ENCODE measurements around the gene MAD1L1. TPM values are rescaled to one million over a fixed set of nuclear protein-coding genes. Genes with fewer than 3 reads are reported as not detected.

The MAD1L1 gene
- total and polyA plus RNA-seq, 4 donors: 12.8 to 20.7 (median 16.5) TPM

- TF ChIP-seq CTCF (IDR thresholded peaks at IDR 0.05; ENCODE audit: low read depth, low read length, missing input control) (no peak), EGR1 (IDR thresholded peaks at IDR 0.05; ENCODE audit: low read depth in 2 of 2) (no peak), HNF4G (IDR thresholded peaks at IDR 0.05) (no peak), ZBTB33 (IDR thresholded peaks at IDR 0.05) (no peak), FOXA1 (IDR thresholded peaks at IDR 0.05) (no peak), ATF3 (IDR thresholded peaks at IDR 0.05) (no peak), JUND (IDR thresholded peaks at IDR 0.05) (no peak), FOXA2 (IDR thresholded peaks at IDR 0.05) (no peak), SP1 (IDR thresholded peaks at IDR 0.05) (no peak), REST (IDR thresholded peaks at IDR 0.05) (no peak)
- no peaks in the 10 kb centered on the region for H3K4me1 ChIP-seq (ENCODE audit: control insufficient read depth in 4 of 4, insufficient read depth in 4 of 4, low read length in 3 of 4)
- H3K4me3 ChIP-seq (ENCODE audit: low read depth in 1 of 3, low read length in 3 of 3): no peak overlapping the region
- no peaks in the 10 kb centered on the region for H3K9me3 ChIP-seq (ENCODE audit: control insufficient read depth in 4 of 4, low read length in 3 of 4)
- H3K9ac ChIP-seq (ENCODE audit: low read depth in 1 of 2, low read length in 2 of 2): no peak overlapping the region
- no peaks in the 10 kb centered on the region for H3K36me3 ChIP-seq (ENCODE audit: control insufficient read depth in 4 of 4, insufficient read depth in 3 of 4, low read depth in 1 of 4, low read length in 3 of 4)
- no peaks in the 10 kb centered on the region for H3K27me3 ChIP-seq (ENCODE audit: control insufficient read depth in 4 of 4, insufficient read depth in 4 of 4, low read length in 3 of 4)
- no peak for DNase-seq (ENCODE audit: low spot score)
- no peak overlapping the region for H3K27ac ChIP-seq (ENCODE audit: low read depth in 1 of 2, low read length in 2 of 2)
- WGBS: 83% methylated on average over 11 of the region's 11 CpGs
Measured at GRCh38 chr7:1943326-1943725, 289.4 kb downstream of the MAD1L1 start.

GRCh38 chr7:1942941-1943289 lies 289.8 kb downstream of the MAD1L1 start:
- Histone ChIP-seq H3K4me1 (ENCODE audit: control insufficient read depth in 4 of 4, insufficient read depth in 4 of 4, low read length in 3 of 4) (no peaks in the 10 kb centered on the region), H3K36me3 (ENCODE audit: control insufficient read depth in 4 of 4, insufficient read depth in 3 of 4, low read depth in 1 of 4, low read length in 3 of 4) (no peaks in the 10 kb centered on the region), H3K4me3 (ENCODE audit: low read depth in 1 of 3, low read length in 3 of 3) (no peak overlapping the region), H3K27ac (ENCODE audit: low read depth in 1 of 2, low read length in 2 of 2) (no peak overlapping the region), H3K27me3 (ENCODE audit: control insufficient read depth in 4 of 4, insufficient read depth in 4 of 4, low read length in 3 of 4) (no peaks in the 10 kb centered on the region), H3K9me3 (ENCODE audit: control insufficient read depth in 4 of 4, low read length in 3 of 4) (no peaks in the 10 kb centered on the region), H3K9ac (ENCODE audit: low read depth in 1 of 2, low read length in 2 of 2) (no peak overlapping the region)
- WGBS: 83% methylated on average over 5 of the region's 5 CpGs
- DNase-seq (ENCODE audit: low spot score): no peak
- TF ChIP-seq ATF3 (IDR thresholded peaks at IDR 0.05) (no peak), MAX (IDR thresholded peaks at IDR 0.05) (no peak), HNF4A (conservative IDR thresholded peaks at IDR 0.05) (no peak), RXRA (IDR thresholded peaks at IDR 0.05) (no peak), JUND (IDR thresholded peaks at IDR 0.05) (no peak), FOXA2 (IDR thresholded peaks at IDR 0.05) (no peak), RAD21 (IDR thresholded peaks at IDR 0.05) (no peak), ZBTB33 (IDR thresholded peaks at IDR 0.05) (no peak), TAF1 (conservative IDR thresholded peaks at IDR 0.05) (no peak), YY1 (IDR thresholded peaks at IDR 0.05) (no peak), REST (IDR thresholded peaks at IDR 0.05) (no peak), NR2F2 (IDR thresholded peaks at IDR 0.05) (no peak), SP1 (IDR thresholded peaks at IDR 0.05) (no peak), HNF4G (IDR thresholded peaks at IDR 0.05) (no peak)
